G401 (cell line): Measurements from ENCODE around the gene PPP2R2C. TPM values are rescaled to one million over a fixed set of nuclear protein-coding genes. Genes with fewer than 3 reads are reported as not detected.

Source experiments
- DNase-seq: peaks from one replicate; pipeline ENCODE4 v3.0.0-alpha.2; 2015; ENCODE audit warnings: low spot score
- in situ Hi-C: cut with HindIII; loops from 2 replicates; pipeline ENCODE4 v1.10.0; 2016; ENCODE audit warnings: low sequenced_read_pairs, mixed read lengths
- total RNA-seq: library from RNA; depleted of rRNA; stranded (reverse); fragments of >200 nt; shearing (Covaris generic); gene quantifications from 2 replicates; pipeline ENCODE4 v1.2.3, GENCODE V29; 2014

Gene PPP2R2C
- total RNA-seq, 1 experiment from 2014 or later, result 3.3 TPM

DNA sequence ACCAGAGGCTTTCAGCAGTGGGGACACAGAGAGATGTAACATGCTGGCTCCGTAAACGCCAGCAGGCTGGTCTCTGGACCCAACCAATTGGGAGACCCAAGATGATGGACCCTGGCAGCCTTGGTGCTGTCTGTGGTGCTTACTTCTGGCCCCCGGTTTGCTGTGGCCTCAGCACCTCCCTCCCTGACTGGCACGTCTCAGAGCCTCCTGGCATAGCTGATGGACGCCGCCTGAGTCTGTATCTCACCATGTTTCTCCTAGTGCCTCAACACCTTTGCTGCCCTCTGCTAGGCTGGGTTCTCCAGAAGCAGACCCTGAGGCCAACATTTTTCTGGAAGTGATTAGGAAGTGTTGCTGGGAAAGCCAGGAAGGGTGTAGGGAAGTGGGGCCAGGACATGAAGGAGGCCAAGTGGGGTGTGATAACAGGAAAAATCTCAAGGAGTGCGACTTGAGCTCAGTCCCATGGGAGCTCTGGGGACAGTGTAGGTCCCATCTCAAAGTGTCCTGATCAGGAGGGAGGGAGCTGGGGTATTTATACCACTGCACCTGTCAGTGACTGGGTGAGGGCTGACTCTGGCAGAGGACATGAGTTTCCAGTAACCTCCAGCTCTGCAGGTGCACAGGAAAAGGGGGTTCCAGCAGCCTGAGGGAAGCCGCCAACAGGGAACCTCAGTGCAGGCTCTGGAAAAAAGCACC is 31.8 kb downstream of the PPP2R2C start:
- in situ Hi-C loops, result no loop called here

DNA sequence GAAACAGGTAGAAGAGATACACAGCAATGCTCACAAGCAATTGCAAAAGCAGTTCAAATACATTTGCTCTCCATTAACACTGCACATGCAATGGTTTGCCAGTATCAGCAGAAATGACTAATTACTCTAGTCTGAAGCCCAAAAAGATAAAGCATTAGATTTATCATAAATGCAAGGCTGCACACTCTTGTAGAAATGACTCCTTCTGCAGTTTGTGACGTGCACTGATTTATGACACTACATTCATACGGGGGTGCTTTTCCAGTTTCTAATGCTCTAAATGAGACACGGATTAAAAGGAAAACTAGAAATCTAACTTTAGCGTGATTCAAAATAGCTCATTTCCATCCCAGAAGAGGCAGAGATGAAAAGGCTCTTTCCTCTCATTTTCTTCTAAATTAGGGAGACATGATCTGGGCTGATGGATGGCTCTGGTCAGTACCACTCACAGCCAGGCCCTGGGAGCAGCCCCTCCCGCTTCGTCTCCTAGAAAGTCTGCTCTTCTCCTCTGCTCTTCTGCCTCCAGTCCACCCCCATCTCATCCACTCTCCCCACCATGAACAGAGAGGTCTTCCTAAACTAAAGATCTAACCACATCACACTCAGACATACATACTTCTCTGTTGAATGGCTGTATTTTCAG is 33.2 kb downstream of the PPP2R2C start:
- in situ Hi-C loops, result no loop called here
- no peak for DNase-seq

More for the DNA sequence above, 31.8 kb downstream of the PPP2R2C start:
- no peak for DNase-seq

DNA sequence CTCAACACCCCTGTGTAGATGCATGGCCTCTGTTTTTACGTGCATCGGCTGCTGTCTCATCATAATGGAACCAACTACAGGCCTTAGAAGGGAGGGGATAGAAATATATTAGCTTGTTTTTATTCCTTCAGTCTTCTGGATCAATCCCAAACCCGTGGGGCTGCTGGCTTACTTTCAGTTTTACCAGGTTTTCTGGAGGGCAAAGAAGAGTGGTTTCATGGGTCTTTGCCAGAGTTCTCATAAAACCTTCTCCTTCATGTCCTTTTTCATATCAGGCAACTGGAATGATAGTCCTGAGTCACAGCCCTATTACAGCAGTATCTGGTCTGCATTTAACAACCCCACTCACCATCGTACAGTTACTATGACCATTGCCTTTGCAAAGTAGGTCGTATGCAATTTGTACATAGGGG is 34.6 kb downstream of the PPP2R2C start:
- in situ Hi-C loops, result no loop called here
- peak; percentile 75 for DNase-seq

DNA sequence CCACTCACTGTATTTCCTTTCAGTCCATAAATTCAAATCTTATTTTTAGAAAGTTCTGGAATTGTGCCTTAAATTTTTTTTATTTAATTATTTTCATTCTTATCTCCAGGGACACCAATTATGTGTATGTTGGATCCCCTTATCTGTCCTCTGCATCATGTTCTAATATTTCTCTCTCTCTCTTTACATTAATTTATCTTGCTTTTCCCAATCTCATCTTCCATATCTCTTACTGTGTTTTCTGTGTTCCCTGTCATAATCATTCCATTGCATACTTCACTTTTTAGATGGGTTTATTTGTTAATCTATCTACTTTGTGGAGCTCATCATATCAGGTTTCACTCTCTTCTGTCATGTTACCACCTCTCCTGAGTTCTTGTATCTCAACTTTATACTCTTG is 37.4 kb downstream of the PPP2R2C start:
- in situ Hi-C loops, result no loop called here
- no peak for DNase-seq

DNA sequence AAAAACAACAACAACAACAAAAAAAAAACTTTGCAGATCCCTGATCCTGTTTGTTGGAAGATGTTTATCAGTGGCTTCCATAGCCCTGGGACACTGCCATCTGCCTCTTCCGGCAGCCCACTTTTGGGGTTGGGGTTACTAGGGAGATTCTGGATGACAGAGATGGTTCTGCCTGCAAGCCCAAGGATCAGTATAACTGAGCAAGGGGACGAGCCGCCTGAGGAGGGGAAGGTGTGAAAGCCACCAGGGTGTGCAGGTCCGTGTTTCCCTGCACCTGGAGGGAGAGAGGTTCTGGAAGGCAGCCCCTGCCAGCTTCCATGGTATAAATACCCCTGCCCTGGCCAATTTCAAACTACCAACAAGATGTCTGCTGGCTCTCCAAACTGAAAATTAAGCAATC is 41.5 kb downstream of the PPP2R2C start:
- in situ Hi-C loops, result no loop called here
- no peak for DNase-seq

DNA sequence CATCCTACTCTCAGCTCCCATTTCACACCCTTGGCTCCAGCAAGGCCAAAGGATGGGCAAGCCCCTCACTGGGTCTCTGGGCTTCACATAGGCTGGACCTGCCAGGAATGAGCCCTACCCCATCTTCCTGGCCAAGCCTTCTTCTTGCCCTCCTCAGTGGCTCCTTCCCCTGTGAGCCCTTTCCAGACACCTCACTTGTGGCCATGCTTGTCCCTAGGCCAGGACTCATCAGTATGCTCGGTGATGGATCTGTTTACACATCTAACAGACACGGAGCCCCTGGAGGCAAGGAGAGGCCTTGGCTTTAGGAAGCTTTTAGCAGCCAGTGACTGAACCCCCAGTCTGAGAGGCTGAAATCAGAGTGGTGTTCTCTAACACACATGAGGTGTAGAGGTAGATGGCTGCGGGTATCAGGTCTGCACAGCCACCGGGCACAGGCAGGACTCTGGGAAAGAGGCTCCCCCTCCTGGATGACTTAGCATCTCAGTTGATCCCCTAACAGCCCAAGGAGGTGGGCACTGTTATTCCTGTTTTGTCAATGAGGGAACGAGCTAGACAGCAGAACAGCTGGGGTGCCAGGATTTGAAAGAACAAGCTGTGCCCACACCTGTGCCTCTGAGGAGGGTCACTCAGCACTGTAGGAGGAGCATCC is 44.8 kb downstream of the PPP2R2C start:
- DNase-seq, result peak; percentile 65

DNA sequence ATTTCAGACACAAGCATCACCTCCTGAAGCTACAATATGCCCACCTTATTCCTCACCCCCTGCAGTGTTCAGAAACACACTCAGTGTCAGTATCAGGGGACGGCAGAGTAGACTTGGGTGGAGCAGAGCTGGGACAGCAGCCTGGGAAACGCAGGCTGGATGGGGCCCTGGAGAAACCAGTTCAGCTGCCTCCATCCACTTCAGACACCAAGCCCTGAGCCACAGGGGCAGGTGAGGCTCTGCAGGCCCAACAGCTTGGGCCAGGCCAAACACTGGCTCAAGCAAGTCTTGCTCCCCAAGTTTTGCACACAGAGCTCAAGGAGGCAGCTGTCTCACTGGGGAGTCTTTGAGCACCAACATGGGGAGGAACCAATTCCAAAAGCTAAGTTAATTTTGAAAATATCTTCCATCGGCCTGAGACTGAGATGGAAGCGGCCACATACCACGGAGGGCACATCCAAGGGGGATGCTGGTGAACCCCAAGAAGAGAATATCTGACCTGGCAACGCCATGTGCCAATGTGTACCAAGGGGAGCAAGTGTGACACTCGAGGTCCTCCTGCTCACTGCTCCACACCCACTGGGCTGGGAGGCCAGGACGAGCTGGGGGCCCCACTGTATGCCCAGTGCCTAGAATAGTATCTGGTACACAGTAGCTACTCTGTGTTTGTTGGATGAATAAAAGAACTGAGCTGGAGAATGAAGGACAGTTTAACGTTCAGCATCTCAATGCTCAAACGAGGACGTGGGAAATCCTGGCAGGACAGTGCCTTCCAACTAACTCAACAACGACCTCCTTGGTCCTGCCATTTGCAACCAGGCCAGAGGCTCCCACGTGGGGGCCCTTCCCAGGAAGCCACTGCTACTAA is 45.6 kb downstream of the PPP2R2C start:
- in situ Hi-C loops, result no loop called here
- DNase-seq, result no peak

More for the DNA sequence above, 44.8 kb downstream of the PPP2R2C start:
- in situ Hi-C loops, result no loop called here

DNA sequence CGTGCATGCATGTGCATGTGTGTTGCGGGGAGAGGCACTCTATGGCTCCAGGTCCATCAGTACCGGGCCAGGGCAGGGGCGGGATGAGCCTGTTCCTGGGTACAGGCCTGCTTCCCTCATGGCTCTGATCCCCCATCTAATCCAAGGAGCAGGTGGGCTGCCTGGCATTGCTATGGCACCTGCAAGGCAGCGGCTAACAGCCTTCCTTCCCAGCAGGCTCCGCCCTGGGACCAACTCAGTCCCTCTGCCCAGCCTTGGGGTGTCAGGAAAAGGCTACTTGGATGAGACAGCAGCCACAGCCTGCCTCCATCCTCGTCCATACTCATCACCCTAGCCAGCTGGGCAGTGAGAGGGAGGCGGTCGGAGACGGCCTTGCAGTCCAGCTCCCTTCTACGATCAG is 46.5 kb downstream of the PPP2R2C start:
- in situ Hi-C loops, result no loop called here
- DNase-seq, result no peak

DNA sequence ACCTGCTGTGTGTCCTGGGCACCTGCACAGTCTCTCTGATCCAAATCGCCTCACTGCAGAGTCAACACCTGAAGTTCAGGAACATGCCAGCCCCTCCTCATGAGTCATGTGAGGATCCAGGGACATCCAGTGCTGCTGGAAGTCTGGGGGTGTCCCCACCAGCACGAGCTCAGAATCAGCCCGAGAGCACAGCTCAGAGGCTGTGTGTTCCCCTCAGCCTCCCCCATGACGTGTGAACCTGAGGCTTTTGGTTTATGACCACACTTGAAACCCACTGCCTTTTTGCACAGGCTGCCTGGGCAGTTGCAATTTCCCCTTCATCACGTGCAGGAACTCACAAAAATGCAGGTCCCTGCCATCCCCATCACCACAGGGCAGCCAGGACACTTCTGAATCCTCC is 47.1 kb downstream of the PPP2R2C start:
- in situ Hi-C loops, result no loop called here
- DNase-seq, result no peak

DNA sequence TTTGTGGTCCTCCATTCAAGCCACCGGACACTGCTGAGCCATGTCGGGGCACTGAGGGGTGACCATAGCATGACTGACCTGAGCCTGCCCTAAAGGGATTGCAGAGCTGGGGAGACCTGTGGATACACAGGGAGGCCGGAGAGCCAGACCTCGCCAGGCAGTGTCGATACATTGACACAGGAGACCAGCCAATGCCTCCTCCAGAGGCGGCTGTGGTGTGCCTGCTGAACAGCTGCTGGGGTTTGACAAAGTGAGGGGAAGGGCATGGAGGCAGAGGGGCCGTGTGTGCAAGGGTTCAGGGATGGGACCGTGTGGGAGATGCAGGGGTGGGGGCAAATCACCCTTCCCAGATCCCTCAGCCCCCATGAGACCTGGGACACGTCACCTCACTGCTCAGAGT is 48.0 kb downstream of the PPP2R2C start:
- in situ Hi-C loops, result no loop called here
- DNase-seq, result no peak

DNA sequence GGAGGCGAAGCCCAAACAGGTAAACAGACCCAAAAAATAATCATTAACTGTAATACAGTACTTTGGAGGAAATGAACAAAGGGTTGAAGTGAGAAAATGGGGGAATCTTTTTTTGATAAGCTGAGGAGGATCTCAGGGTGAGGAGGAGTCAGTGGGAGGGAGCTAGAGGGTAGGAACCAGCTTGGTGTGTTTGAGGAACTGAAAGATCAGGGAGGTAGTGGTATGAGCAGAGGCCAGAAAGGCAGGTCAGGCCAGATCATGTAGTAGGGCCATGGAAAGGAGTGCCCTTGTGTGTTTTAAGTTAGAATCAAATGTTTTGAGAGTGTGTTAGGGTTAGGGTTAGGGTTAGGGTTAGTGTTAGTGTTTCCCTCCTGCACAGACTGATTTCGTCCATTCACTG is 48.8 kb downstream of the PPP2R2C start:
- in situ Hi-C loops, result no loop called here
- no peak for DNase-seq

DNA sequence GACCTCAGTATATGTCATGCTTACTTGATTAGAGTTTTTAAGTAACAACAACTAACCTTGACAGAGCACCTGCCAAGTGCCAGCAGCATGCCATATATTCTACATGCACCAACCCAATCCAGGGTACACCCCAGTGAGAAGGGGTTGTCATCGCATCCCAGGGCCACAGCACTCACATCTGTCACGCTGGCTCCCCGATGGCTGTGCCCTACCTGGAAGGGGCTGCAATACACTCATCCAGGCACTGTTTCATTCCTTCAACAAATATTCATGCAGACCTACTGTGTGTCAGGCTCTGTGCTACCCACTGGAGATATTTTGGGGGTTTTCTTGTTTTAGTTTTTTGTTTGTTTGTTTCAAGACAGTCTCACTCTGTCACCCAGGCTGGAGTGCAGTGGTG is 49.5 kb downstream of the PPP2R2C start:
- in situ Hi-C loops, result no loop called here
- no peak for DNase-seq

DNA sequence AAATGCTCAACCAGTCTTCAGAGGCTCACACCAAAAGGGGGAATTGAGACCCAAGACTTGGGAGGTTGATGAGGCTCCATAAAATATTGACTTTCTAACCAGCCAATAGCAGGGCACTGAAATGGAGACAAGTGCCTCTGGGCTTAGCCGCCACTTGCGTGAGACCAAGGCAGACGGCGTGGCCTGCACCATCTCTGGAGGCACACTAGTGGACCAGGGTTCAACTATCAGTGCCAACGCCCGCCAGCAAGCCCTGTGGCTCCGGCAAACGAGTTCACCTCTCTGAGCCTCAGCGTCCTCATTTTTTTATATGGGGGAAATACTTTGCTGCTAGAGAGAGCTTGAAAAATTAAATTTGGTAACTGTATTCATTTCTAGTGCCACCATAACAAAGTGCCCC is 50.3 kb downstream of the PPP2R2C start:
- in situ Hi-C loops, result no loop called here
- no peak for DNase-seq

DNA sequence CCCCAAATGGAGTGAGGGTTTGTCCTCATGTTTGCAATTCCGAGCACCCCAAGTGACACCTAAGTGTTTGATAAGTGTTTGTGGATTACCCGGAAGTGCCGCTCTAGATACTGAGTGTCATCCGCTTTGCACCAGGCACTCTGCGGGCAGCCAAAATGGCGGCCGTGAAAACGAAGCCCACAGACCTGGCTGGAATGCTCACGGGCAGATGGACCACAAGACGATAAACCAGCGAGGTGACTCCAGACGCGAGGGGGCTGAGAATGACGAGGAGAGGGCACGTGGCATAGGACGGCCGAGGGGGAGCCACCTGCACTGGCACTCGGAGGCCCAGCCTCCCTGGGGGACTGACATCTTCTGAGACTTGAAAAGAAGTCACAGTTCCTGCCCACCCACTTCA is 51.0 kb downstream of the PPP2R2C start:
- in situ Hi-C loops, result no loop called here
- DNase-seq, result no peak

DNA sequence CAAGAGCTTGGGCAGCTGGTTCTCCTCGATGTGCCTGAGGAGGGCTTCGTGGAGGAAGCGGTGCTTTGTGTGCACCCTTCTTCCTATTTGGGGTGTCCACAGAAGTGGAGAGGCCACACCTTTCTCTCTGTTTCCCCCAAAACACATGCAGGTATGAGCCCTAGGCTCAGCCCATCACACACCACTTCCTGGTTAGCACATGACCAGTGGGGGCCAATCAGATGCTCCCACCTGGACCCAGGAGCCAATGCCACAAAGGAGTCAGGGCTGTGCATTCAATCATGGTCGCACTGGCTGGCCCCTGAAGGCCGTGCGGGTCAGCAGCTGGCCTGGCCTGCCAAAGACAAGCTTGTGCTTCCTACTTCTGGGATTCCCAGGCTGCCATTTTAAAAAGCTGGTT is 51.4 kb downstream of the PPP2R2C start:
- DNase-seq, result no peak
- in situ Hi-C loops, result no loop called here

DNA sequence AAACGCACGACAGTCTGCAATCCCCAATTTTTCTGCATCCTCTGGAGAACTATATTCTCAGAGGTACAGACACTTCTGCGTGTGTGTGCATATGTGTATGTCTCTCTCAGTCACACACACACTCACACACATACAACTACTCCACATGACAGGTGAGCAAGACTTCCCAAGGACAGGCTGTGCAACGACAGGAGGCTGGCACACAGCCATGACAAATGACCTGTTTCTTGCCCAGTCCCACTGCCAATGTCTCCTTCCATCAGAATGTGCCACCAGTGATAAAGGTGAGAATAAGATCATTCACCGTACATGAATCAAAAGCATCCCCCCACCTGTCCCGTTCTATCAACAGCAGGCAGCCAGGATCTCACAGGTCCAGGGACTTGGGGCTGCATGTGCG is 52.4 kb downstream of the PPP2R2C start:
- peak; percentile 95 for DNase-seq

DNA sequence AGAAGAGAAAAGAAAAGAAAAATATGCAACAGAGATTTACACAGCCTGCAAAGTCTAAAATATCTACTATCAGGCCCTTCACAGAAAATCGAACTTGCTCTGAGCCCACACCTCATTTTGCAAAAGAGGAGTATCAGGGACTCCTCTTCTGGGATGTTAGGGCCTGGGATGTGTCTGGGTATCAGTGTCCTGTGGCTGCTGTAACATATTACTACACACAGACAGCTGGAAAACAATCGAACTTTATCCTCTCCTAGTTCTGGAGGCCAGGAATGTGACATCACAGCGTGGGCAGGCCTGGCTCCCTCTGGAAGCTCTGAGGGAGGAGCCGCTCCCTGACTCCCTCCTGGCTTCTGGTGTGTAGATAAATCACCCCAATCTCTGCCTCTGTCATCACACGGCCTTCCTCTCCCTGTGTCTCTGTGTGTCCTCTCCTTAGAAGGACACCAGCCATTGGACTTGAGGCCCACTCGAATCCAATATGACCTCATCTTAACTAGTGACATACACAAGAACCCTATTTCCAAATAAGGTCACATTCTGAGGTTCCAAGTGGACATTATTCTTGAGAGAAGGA is 52.9 kb downstream of the PPP2R2C start:
- DNase-seq, result peak; percentile 63

More for the DNA sequence above, 52.4 kb downstream of the PPP2R2C start:
- in situ Hi-C loops, result no loop called here

DNA sequence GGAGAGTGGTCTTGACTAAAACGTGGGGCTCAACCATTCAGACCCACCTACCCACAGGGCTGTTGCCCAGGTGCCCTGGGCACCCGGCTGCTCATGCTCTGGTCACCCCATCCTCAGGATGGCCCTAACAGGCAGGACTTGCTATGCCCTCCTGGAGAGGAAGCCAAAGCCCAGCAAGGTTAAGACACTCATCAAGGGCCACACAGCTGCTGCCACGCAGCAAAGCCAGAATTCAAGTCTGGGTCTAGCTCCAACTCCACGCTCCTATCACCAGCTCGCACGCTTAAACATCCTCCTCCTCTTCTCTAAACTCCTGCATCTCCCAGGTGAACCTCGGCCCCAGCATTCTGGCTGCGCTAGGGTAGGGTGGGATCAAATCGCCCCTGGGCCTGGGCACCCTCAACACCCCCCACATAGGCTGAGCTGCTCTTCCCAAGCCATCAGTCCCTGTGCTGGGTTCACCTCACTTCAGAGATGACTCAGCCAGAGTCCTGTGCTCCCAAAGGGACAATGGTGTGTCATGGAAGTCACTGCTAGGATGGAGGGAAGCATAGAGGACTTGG is 54.1 kb downstream of the PPP2R2C start:
- in situ Hi-C loops, result no loop called here

More for the DNA sequence above, 52.9 kb downstream of the PPP2R2C start:
- in situ Hi-C loops, result no loop called here

DNA sequence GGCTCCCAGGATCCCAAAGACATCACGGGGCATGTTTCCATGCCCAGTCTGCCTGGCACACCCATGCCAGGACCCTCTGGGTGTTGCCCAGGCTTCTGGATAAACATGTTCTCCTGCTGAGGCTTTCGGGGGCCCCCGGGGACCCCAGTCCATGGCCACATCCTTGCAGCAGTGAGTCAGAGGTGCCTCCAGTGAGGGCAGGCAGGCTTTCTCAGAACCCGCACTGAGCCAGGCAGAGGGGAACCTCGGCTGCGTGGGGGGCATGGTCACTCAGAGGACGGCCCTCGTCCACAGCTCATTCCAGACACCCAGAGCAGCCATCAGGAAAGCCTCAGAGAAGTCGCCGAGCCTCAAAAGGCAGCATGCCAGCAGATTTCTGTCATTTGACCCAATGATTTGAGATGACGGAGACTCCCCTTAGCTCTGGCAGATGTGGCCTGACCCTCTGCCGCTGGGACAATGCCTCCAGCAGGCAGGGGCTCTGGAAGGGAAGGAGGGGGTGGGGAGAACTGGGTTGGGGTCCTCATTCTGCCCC is 54.8 kb downstream of the PPP2R2C start:
- in situ Hi-C loops, result no loop called here
- no peak for DNase-seq

More for the DNA sequence above, 54.1 kb downstream of the PPP2R2C start:
- no peak for DNase-seq
